Cerebellar nuclear complex (tissue), 1 donor: ENCODE data around the gene PPAT.
"Not testable (repeated sequence)": the region's sequence is repeated elsewhere in the genome, so short reads cannot be mapped to it uniquely, and the experiment has no call there.

Experiments used
- DNase-seq, 2 experiments: peaks; one replicate each; lab custom pipeline; 2025; lab: John Stamatoyannopoulos, UW

PPAT gene

DNA sequence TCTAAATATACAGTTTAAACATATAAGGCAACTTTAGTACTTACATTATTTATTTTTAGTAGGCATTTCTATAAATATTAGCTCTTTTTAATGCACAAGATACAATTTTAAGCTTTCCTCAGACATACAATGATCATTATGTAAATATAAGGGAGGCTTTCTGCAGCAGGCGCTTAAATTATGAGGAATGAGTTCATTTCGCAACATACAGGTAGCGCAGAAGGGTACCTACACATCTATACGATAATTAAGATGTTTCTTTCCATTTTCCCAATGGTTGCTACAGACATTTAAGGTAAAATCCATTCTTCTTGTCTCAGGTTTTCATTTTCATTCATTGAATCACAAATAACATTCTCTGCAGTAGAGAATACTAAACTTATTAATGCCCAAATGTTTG lies 49.3 kb downstream of the PPAT start:
- no peak for DNase-seq

DNA sequence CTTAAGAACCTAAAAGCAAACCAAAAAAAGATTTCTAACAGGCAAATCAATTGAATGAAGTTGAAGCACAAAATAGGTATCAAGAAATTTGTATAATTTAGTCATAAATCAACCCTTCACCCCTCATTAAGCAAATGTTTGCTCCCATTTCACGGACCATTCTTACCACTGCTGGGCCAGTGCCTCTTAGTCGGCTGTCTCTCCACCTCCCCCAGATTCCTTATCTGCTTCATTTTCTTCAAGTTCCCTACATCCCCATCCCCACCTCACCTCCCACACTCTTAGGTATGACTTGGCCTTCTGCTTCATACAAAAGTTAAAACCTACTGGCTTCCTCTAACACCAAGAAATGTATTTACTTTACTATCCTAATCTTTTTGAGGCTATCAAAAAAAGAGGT lies 60.0 kb downstream of the PPAT start:
- DNase-seq: no peak

DNA sequence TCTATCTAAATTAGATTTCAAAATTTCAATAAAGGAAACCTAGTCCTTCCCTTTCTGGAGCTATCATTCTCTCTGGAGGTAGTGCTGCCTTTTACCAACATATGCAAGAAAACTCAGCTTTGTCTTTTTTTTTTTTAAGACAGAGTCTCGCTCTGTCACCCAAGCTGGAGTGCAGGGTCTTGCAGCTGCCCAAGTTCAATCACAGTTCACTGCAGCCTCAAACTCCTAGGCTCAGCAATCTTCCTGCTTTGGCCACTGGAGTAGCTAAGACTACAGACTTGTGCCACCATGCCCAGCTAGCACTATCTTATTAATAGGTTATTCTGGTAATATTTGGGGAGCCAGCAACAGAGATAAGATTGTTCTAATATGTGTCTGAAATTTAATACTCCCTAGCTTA lies 60.5 kb downstream of the PPAT start:
- no peak for DNase-seq

DNA sequence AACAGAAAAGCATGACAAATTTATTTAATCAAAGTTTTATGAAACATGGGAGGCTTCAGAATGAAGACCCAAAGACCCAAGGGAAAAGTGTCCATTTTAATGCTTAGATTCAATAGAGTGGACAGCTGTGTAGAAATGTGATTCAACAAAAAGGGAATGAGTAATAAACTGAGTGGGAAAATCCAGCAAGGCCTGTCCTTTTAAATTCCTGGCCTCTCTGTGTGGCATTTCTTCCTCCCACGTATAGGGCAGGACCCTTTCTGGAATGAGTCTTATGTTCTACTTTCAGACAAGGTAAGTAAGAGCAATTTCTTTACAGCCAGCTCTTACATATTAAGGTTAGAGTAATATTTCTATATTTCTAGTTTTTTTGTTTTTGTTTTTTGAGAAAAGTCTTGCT lies 62.6 kb downstream of the PPAT start:
- no peak for DNase-seq

DNA sequence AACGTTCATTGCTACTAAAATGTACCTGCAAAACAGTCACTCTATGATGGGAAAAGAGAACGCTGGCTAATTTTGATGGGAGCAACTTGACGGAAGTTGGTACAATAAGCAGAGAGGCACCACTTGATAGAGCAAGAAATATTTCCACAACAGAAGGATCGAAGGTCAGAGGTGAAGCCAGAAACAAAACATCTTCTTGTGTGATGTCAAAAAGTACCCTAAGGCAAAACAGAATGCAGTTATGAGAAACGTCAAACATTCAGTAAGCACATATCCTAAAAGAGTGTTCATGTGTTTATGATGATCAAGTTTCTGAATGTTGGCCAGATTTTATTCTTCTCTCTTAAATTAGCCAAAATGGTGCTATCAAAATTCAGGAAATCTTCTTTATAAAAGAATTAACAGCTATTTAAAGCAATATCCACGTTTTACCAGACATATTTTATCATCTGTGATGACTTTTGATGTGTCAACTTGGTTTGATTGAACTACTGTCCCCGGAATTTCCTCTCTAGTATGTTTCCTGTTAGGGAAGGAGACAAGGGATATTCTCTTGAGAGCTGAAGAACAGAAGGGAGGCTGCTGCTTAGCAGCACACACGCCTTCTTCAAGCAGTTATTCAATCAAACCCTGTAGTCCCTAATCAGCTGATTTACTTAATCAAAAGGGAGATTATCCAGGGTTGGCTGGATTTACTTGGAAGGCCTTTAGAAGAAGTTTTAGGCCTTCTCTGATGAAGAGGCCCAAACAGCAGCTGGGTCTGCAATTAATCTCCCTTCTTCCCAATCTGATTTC lies 63.8 kb downstream of the PPAT start:
- DNase-seq: no peak

DNA sequence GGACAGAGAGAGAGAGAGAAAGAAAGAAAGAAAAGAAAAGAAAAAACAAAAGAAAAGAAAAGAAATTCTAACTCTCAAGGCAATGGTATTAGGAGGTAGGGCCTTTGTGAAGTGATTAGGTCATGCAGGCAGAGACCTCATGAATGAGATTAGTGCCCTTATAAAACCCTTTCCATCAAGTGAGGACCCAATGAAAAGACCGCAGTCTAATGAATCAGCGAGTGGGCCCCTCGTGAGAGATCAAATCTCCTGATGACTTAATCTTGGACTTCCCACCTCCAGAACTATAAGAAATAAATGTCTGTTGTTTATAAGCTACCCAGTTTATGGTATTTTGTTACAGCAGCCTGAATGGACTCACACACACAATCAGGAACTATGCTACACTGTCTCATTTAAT lies 65.0 kb downstream of the PPAT start:
- DNase-seq: no peak

DNA sequence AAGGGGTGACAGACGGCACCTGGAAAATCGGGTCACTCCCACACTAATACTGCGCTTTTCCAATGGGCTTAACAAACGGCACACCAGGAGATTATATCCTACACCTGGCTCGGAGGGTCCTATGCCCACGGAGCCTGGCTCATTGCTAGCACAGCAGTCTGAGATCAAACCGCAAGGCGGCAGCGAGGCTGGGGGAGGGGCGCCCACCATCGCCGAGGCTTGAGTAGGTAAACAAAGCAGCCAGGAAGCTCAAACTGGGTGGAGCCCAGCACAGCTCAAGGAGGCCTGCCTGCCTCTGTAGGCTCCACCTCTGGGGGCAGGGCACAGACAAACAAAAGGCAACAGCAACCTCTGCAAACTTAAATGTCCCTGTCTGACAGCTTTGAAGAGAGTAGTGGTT lies 72.4 kb downstream of the PPAT start:
- not testable (repeated sequence) for DNase-seq

DNA sequence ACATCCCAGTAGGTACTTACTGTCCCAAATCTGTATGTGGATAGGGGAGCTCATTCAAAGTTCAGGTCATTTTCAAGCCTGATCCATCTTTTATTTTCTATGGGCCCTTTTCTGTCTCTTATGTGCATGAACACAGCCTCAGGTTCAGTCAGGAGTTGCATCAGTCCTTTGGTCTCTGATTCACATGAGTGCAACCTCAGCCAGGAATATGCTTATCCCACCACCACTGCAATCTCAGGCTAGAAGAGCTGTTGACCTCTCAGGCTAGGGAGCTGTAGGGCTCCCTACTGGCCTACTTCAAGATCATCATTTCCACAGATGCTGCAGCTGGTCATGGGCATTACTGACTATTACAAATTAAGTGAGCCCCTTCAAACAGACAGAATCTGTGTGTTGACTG lies 75.3 kb downstream of the PPAT start:
- DNase-seq: no peak

DNA sequence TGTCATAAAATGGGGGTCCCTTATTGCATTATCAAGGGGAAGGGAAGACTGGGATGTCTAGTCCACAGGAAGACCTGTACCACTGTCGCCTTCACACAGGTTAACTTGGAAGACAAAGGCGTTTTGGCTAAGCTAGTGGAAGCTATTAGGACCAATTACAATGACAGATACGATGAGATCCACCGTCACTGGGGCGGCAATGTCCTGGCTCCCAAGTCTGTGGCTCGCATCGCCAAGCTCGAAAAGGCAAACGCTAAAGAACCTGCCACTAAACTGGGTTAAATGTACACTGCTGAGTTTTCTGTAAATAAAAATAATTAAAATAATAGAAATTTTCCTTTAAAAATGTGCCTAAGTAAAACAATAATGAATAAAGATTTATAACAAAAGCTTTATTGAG lies 78.8 kb downstream of the PPAT start:
- DNase-seq: no peak

DNA sequence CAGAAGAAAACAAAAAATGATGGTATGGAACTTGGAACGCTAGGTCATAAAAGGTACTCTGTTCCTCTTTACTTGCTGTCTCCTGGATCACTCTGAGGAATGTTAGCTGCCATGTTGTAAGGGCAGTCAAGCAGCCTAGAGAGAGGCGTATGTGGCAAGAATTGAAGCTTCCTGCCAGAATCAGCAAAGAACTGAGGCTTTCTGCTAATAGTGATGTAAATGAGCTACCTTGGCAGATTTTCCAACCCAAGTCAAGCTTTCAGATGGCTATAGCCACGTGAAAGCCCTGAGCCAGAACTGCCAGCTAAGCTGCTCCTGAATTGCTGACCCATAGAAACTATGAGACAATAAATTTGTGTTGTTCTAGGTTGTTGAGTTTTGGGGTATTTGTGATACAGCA lies 86.8 kb downstream of the PPAT start:
- no peak for DNase-seq

DNA sequence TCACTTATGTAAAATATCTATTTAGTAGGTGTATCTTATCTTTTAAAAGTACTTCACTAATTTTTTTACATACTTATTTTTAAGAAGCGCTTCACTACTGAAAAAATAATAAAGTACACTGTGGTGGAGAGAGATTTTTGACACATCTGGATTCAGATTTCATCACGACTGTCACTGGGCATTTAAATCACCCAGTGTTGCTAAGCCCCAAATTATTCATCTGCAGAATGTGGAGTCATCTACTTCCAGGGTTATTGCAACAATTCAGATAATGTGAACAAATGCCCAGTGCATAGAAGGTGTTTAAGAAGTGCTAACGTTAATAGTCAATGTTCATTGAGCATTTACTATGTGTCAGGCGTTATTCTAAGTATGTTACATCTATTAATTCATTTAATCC lies 90.0 kb downstream of the PPAT start:
- no peak for DNase-seq
